SKM-1 (cell line): ENCODE data around the gene KIAA0825.

Experiments
- DNase-seq: peaks from one replicate; lab custom pipeline; 2025; ENCODE audit not compliant: unreplicated experiment; lab: John Stamatoyannopoulos, UW

KIAA0825 gene, protein sequence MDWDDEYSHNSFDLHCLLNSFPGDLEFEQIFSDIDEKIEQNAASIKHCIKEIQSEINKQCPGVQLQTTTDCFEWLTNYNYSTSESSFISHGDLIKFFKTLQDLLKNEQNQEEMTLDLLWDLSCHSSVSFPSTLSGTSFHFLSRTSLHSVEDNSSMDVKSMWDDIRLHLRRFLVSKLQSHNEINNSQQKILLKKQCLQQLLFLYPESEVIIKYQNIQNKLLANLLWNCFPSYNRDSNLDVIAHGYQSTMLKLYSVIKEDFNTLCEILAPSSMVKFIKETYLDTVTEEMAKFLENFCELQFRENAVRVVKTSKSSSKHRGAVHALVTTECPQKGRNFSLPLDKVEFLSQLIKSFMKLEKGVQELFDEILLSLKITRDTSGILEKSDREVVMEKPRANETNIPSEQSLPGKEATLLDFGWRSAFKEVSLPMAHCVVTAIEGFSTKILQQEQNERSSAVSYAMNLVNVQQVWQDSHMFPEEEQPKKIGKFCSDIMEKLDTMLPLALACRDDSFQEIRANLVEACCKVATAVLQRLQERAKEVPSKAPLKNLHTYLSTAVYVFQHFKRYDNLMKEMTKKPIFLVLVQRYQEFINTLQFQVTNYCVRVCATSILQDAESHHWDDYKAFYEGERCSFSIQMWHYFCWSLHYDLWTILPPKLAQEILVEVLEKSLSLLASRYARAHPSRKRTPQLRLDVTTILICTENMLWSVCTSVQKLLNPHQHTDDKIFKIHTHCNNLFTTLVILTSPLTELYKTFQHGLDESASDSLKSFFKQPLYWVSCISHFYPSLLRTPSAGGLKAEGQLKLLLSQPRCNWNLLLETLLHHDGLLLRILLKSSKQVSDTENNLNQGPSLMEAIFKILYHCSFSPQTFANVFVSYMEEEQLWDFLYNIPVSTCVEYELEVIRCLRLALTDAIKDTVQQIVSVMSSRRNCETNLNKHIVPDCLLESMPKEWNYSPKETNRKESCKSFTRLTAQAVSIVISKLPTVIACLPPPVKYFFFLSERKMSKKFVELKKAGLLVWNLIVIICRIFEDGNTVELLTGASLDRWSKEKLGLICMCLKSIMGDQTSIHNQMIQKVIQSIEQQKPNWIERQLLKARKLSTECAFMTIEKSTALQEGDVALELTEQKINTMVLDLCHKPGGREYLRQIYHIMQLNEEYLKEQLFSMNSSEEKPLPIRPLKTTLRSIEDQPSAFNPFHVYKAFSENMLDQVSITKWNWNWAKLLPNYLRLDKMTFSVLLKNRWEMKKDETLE (N-terminal part only)

GRCh38 chr5:94618493-94619328 is at the start of gene KIAA0825, which contains the start of gene SLF1:
Gene KIAA0825, minus strand, starts transcription at chr5:94618604. Its CDS starts 81,478 bp downstream, at chr5:94537126.
Gene SLF1, plus strand, starts transcription at chr5:94618669. Its CDS starts 10,142 bp downstream, at chr5:94628811.
- DNase-seq: peak; percentile 69

- DNase-seq: no peak
Observed at GRCh38 chr5:94667937-94668336, 49.5 kb upstream of the KIAA0825 start.

GRCh38 chr5:94661086-94661485 is 42.7 kb upstream of the KIAA0825 start:
- DNase-seq: no peak

DNA sequence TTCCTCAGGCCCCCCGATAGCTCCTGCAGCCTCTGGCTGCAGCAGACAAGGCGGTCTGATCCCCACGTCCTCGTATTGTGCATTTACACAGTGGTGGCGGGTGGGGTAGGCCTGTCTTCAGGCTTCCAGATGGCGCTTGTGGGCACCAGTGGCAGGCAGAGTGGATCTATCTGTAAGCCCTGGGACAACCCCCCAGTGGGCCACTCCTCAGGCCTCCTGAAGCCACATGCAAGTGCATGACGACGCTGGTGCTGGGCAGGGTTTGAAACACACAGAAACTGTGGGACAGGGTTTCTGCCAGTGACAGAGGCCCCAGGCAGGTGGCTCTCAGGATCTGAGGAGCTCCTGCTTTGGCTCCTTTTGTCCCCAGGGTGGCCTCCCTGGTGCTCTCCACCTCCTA is 42.1 kb upstream of the KIAA0825 start:
- no peak for DNase-seq

DNA sequence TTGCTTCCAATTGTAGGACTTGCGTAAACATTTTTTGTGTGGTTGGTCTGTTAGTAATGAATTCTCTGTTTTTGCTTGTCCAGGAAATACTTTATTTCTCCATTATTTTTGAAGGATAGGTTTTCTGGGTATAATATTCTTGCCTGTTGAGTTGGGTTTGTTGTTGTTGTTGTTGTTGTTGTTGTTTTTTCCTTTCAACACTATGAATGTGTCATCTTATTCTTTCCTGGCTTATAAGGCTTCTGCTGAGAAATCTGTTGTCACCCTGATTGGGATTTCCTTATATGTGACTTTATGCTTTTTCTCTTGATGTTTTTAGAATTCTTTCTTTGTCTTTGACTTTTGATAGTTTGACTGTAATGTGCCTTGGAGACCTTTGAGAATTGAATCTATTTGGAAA is 39.9 kb upstream of the KIAA0825 start:
- DNase-seq: no peak

DNA sequence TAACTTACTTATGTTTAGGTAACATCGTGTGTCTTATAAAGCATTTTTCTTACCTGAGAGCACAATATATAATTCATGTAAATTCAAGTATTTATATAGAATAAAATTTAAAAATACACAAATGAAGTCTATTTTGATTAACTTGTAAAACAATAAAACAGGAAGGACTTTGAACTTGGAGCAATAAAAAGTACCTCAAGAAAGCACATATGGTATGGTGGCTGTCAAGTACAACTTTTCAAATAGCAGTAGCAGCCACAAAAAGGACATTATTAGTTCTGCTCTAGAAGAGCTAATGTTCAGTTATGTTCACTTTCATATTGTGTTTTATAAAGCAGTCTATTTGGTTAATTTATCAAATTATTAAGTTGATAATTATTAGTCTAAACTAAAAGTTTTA is 31.5 kb upstream of the KIAA0825 start:
- DNase-seq: no peak

GRCh38 chr5:94646758-94647157 is 28.4 kb upstream of the KIAA0825 start:
- no peak for DNase-seq

- DNase-seq: no peak
Observed at GRCh38 chr5:94645053-94645452, 26.6 kb upstream of the KIAA0825 start.

DNA sequence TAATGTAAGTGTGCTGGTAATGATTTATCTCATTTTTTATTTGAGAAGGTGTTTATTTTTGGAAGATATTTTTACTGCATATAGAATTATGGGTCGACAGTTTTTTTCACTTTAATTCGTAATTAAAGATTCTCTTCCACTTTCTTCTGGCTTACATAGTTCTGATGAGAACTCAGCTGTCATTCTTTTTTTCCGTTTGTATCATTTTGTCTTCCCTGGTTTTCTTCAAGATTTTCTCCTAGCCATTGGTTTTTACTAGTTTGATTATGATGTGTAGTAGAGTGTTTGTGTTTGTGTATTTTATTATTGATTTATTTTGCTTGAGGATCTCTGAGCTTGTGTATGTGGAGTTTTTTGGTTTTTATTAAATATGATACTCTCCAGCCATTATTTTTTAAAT is 21.8 kb upstream of the KIAA0825 start:
- no peak for DNase-seq

GRCh38 chr5:94632024-94632423 is 13.6 kb upstream of the KIAA0825 start:
- DNase-seq: no peak

- no peak for DNase-seq
Observed at GRCh38 chr5:94627191-94627590, 8.8 kb upstream of the KIAA0825 start.

DNA sequence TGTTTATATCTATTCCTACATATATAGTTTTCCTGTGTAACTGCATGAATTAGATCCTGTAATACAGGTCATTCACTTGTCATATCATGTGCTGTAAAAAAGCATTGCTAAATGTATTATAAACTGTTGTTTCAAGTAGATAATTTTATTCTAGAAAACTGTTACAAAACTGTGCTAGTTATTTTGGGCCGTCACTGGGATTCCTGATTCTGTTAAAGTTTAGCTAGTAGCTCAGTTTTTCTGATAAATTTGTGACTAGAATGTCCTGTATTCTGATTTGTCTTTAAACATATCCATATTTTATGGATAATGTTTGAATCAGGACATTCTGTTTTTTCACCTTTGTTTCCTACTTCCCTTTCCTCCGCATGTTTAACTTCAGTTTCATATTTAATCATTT is 5.5 kb upstream of the KIAA0825 start:
- DNase-seq: no peak

DNA sequence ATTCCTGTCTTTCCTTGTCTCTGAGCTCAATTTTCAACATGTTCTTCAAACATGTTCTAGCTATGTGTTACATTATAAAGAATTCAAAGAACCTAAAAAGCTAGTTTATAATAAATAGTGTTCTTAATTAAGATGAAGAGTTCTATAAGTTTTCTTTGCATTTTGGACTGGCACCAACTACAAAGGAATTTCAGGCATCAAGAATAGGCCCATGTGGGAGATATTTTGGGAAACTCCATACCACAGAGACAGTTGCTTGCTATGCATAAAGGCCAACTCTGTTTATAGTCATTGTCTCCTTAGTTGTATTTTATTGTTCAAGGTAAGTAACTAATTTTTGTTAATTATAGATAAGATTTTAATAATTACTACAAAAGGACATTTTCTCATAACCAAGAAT is 4.6 kb upstream of the KIAA0825 start:
- no peak for DNase-seq

- DNase-seq: no peak
Observed at GRCh38 chr5:94621763-94622162, 3.4 kb upstream of the KIAA0825 start.

DNA sequence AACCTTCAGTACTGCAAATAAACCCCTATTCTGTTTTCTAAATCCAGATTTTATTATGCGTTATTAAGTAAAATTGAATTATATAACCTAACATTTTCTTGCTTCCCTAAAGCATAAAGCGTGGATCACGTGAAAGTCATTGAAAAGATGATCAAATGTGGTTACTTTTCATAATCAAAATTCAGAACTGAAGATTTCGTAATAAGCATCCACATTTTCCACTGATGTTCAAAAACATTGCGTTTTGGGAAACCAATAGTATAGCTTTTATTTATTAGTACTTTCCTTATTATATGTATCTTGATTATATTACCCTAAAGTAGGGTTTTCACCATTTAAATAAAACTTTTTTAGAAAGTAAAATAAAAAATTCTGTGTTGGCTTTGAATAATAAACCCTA is 1.9 kb upstream of the KIAA0825 start:
- DNase-seq: no peak

DNA sequence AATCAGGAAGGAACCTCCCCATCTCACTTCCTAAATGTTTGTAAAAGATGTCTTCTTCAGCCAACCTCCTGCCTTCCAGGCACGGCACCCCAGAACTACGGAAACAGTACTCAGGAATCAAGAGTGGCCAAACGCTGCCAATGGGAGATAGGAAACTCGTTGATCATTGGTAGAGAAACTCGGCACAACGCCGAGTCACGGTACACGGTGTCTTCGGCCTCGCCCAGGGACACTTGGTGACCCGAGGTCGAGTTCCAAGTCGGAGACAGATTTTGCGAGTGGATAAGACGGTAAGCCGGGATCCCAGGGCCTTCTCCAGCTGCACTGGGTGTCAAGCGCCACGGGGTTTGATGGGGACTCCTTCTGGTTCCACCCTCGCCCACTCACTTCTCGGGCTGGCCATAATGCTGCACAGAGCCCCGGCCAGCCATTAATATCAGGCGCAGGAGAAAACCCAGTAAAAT is 343 bp downstream of the KIAA0825 start:
- DNase-seq: no peak

GRCh38 chr5:94615862-94616261 is 2.5 kb downstream of the KIAA0825 start:
- DNase-seq: no peak

DNA sequence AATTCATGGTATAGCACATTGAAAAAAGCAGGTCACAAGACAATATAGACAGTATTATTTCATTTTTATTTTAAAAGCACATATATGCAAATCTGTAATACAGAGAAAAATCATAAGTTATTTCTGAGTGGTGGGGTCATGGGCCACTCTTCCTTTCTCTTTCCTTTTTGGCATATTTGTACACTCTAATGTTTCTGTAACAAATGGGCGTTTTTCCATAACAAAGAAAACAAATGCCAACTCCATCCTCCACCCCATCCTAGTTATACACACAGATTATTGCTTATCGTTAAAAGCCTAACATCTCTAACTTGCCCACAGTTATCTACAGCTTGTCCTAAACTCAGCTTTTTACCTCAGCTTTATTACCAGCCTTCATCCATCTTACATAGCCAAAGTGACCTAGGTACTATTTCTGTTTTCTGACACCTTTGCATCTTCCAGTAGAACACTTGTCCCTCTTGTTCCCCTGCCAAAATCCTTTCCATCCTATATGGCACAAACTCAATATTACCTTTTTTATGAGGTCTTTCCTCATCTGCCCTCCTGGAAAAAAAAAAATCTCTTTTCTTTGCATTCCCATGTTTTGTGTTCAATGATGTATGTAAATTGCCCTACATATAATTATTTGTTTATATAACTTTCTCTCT is 4.1 kb downstream of the KIAA0825 start:
- DNase-seq: no peak

- DNase-seq: no peak
Observed at GRCh38 chr5:94613583-94613982, 4.8 kb downstream of the KIAA0825 start.
